NOMO-1 (cell line): ENCODE results near the gene GAL3ST2.
A peak's percentile ranks its signal among the peaks of the same experiment; 100 is the strongest.
"Not testable (repeated sequence)": the region's sequence is repeated elsewhere in the genome, so short reads cannot be mapped to it uniquely, and the experiment has no call there.

Source experiments
- DNase-seq, 2 experiments: peaks; one replicate each; lab custom pipeline; 2025; ENCODE audit not compliant: unreplicated experiment in 2 of 2; lab: John Stamatoyannopoulos, UW

Gene GAL3ST2

DNA sequence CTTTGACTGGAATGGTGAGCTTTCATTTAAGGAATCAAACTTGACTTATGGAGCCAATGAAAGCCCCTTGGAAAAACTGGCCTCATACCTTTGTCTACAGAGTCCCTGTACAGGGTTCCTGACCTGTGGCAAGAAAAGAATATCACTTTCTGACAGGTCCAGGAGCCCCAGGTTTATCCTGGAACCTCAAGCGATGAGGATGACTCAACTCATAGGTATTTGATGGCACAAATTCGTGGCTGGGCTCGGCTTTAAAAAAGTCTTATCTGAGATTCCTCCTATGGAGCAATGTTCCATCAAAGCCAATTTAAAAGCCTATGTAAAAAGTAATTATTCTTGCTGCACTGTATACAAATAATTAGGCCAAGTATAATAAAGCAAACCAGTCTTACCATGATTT, 14.8 kb downstream of the GAL3ST2 start:
- DNase-seq, result not testable (repeated sequence)

DNA sequence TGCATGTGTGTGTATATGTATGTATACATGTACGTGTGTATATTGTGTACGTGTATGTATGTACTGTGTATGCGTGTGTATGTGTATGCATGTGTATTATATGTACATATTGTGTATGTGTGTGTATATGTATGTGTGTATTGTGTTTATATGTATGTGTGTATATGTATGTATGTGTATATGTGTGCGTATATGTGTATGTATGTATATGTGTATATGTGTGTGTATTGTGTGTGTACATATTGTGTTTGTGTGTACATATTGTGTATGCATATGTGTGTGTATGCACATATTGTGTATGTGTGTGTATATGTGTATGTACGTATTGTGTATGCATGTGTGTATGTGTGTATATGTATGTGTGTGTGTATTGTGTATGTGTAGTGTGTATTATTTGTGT, 16.8 kb downstream of the GAL3ST2 start:
- no peak for DNase-seq

DNA sequence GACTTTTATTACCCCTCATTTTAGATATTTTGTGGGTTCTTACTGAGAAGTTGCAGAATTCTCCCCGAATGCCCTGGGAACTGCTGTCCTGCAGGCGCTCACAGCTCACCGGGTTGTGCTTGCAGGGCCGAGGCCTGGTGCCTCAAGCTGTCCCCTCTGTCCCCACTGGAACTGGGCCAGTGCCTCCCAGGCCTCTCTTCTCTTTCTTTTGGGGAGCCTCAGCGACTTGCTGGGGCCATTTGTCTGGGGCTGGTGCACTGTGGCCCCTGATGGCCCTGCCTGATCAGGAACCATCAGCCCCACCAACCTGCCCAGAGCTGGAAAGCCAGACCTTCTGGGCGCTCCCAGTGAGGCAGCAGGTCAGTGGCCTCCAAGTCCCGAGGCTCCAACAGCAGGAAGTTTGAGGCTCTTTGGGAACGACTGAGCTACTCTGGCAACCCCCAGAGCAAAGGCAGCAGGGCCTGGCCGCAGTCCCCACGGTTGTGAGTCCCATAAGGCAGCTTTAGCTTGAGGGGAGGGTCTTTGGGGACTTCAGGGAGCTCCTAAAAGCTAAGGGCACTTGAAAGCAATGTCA, 17.7 kb downstream of the GAL3ST2 start:
- DNase-seq, result no peak

DNA sequence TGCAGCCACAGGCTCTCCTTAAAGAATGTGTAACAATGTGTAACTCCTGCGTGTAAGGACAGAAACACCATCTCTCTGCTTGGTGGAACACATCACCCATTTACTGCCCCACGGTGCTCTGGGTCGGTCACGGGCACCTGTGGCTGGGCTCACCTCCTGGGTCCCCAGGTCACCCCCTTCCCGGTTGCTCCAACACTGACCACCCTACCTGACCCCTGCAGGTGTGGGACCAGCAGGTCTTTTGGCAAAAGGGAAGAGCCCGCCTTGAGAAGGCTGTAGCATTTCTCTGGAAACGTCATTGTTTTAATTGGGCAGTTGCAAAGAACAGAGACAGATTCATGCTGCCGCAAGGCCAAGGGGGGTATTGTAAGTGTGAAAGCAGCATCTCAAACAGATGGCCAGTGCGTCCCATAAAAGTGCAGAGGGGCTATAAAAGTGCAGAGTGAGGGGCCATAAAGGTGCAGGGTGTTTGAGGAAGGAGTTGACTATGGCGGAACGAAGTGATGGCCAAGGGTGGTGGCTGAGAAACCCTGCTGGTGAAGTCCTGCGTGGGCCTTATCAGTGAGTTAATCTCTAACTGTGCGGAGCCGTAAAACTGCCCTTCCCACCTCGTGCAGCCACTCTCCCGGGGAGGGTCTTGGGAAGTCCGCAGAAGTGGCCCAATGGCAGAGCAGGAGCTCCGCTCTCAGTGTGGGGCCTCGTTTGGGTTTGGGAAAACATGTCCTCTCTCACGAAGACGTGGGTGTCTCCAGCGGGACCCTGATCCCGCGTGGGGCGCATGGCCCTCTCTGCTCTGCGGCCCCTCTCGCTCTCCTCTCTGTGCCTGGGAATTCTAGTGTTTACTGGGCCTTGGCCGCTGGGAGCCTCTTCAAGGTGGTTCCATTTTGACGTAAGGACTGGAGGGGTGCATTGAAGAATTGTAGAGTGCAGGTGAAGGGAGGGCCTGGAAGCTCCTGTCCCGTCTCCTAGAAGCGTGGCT, 18.7 kb downstream of the GAL3ST2 start:
- DNase-seq, result no peak

DNA sequence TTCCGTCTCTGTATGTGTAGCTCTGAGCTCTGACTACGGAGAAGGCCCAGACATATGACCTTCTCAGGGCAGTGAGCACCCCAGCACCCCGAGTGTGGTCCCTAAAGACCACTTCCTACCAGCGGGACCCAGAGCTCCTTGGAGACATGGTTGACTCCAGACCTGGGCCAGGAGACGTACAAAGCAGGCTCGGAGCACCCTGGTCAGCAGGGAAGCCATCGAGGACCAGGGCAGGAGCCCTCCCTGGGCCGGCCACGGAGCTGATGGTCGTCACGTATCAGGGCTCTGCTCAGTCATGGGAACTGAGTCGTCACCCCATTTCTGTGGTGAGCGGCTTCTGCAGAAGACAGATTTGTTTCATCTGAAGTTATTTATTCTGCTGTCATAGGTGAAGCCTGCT, 19.6 kb downstream of the GAL3ST2 start:
- DNase-seq, result no peak

DNA sequence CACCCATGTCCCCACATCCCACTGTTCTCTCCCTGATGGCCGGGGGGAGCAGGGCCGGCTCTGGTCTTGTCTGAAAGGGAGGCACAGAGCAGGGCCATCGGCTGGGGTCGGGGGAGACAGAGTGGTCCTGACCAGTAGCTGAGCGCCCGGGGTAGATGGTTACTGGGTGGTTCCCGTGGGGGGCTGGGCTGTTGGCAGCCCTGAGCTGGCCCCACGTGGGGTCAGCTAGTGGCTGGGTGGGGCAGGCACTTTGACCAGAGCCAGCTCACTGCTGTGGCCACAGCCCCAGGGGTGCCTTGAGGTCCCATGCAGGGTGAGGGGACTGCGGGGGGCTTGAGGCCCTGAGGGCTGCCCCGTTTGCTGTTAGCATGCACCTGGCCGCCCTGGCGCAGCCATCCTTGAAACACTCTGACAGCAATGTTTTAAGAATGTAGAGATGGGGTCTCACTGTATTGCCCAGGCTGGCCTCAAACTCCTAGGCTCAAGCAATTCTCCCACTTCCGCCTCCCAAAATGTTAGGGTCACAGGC, 20.1 kb downstream of the GAL3ST2 start:
- DNase-seq, result no peak

DNA sequence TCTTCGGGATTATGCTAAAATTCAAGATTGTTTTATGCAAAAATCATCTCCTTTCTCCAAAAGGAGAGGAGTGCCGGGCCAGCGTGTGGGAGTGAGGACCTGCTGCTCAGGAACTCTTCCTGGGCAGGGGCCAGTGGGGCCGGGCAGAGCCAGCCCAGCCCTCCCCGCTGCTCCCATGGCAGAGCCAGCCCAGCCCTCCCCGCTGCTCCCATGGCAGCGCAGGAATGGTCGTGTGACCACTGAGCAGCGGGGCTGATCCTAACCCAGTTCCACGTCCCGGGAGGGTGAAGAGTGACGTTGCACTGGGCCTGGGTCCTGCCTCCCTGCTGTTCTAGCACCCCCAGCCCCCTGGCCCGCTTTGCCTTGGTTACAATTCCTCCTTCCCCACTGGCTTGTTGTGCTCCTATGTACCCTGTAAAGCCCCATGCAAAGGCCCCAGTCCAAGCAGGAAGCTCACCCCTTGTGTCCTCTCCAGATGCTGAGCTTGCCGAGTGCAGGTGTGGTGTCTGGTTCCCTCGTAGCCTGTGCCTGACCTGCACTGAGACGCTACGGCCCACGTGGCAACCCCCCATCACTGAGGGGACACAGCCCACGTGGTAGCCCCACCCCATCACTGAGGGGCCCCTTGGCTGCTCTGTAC, 20.9 kb downstream of the GAL3ST2 start:
- no peak for DNase-seq

DNA sequence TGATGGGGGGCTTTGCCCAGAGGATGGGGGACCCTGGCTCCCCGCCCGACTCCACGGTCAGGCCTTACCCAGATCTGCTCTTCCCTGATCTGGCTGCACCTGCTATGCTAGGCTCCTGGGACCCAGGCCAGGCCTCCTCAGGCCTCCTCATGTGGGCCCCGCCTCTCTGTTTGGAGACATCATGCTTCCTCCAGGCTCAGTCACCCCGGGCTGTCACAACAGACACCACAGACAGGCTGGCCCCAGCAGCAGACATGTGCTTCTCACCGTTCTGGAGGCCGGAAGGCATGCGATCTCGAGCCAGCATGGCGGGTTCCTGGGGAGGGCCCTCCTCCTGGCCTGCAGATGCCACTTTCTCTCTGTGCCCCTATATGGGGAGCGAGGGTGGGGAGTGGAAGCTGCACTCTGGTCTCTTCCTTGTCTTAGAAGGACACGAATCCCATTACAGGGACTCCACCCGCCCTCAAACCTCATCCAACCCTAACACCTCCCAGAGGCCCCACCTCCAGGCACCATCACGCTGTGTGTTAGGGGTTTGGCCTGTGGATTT, 21.5 kb downstream of the GAL3ST2 start:
- no peak for DNase-seq

DNA sequence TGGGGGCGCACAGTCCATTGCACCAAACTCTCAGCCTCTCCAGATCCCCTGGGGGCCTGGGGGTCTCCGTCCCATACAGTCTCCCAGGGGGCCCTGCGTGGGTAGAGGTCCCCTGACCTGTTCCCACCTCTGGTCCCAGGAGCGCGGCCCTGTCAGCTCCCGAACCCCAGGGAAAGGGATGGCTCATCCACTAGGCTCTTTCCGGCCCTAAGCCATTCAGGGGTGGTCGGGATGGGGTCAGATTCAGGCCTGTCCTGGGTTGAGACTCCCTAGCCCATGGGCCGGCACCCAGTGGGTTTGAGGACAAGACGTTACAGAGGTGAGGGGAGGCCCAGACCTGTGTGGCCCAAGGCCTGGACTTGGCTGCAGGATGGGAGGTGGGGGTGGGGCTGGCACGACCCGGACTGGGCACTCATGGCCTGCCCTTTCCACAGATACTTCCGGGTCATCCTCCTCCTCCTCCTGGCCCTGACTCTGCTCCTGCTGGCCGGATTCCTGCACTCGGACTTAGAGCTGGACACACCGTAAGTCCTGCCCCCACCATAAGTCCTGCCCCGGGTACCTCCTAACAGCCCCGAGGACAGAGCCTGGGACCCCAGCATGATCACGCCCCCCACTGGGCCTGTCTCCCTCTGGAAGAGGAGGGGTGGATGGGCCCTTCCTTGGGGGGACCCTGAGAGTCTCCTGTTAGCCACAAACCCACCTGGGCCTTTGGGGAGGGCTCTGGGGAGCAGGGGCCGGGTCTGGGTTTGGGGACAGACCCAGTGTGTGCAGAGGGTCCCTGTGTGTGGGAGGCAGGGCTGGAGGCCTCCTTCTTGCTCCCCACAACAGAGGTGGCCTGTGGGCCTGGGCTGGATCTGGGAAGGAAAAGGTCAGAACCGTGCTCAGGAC, 22.3 kb downstream of the GAL3ST2 start:
- no peak for DNase-seq

DNA sequence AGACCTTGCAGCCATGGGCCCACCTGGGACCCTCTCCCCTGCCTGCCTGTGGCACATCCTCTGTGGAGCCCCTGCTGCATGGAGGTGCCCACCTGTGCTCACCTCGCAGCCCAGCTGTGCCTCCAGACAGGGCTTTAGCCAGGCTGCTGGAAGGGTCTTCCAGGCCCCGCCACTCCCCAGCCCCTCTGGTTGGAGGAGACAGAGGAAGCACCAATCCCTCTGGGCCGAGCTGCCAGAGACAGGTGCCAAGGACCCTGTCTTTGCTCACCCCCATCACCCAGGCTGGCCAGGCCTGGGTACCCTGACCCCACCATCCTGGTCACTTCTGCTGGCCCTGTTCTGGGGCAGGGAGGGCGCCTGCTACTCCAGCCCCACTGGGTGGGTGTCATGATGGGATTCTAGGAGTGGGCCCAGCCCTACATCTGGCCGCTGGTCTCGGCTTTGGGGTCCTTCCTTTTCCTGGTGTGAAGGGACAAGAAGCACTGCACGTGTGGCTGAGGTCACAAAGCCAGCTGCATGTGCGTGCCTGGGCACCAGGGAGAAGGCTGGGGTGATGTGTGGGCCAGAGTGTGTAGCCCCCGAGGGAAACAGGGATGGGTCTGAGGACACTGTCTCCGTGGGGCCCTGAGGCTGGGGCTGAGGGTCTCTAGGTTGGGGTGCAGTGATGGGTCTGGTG, 23.0 kb downstream of the GAL3ST2 start:
- no peak for DNase-seq

DNA sequence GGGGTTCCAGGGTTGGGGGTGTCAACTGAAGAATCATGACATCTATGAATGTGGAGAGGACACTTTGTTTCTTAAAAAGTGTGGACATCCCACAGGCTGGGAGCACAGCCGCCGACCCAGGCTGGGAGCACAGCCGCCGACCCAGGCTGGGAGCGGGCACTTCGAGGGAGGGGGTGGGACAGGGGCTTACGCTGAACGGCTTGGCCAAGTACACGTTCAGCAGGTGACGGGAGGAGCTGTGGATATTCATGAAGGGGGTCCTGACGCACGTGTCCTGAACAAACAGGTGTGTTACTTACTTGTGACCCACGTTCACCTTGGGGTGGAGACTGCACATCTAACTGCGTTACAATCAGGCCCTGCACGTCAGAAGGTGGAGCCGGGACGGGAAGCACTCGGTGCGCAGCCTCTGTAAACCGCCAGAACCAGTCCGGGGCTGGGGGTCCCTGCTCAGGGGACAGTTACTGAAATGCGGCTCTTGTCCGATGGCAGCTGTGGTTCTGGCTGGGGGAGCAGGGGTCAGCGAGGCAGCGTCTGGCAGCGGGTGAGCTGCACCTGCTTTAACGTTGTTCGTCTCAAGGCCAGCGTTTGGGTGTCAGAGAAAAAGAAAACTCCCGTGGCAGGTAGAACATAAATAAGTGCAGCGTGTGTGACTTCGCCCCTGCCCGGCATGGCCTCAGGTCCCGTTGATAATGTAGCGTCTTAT, 23.7 kb downstream of the GAL3ST2 start:
- DNase-seq, result not testable (repeated sequence)

DNA sequence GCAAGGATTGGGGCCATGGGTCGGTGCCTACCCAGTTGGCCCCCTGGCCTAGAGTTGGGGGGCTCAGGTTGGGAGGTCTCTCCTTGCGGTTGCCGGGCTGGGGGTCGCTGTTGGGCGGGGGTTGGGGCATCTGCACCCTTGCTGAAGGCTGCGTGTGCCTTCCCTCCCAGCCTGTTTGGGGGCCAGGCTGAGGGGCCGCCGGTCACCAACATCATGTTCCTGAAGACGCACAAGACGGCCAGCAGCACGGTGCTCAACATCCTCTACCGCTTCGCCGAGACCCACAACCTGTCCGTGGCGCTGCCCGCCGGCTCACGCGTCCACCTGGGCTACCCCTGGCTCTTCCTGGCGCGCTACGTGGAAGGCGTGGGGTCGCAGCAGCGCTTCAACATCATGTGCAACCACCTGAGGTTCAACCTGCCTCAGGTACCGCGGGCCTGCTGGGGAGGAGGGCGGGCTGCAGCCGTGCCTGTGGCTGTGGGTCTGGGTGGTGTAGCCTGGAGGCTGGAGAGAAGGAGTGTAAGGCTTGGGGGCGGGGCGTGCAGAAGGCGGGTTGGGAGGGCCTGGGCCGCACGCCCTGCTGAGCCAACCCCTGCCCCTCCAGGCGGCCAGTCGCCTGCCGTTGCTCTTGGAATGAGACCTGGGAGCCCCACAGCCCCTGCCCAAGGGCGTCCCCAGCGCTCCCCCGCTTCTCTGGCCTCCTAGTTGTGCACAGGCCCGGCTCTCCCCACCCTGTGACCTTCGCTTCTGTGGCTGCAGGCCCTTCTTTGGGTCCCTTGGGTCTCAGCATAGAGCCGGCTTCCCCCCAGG, 25.2 kb downstream of the GAL3ST2 start:
- DNase-seq, result no peak

DNA sequence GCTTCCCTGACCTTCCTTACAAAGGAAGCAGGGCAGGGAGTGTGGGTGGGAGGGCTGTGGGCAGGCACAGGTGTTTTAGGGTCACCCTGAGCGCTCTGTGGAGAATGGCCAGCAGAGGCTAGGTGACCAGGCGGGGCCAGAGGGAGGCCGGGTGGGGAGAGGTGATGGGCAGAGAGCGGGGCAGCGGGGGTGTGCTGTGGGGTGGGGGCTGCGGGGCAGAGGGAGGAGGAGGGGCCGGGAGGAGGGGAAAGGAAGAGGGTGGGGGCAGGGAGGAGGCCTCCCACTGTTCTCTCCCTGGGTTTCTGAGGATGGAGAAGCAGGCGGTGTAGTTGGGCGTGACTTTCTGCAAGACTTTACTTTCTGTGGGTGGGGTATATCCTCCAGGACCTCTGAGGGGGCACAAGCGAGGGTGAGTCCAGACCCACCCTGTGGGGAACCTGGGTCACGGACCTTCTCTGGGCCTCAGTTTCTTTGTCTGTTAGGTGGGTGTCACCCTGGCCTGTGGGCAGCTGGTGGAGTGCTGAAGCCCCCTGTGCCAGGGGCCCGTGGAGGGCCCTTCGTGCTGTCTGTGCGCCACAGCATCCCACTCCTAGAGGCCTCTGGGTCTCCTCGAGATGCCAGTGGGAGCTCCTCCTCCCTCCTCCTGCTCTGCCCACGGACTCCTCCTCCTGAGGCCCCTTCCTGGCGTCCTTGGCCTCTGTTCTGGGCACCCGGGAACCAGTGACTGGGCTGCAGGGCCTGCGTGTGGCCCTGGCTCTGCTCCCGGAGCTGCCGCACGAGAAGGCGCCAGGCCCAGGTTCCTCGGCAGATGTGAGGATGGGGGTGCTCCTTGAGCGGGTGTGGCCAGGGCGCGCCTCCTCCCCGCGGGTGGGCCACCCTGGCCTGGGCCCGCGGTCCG, 26.0 kb downstream of the GAL3ST2 start:
- no peak for DNase-seq

DNA sequence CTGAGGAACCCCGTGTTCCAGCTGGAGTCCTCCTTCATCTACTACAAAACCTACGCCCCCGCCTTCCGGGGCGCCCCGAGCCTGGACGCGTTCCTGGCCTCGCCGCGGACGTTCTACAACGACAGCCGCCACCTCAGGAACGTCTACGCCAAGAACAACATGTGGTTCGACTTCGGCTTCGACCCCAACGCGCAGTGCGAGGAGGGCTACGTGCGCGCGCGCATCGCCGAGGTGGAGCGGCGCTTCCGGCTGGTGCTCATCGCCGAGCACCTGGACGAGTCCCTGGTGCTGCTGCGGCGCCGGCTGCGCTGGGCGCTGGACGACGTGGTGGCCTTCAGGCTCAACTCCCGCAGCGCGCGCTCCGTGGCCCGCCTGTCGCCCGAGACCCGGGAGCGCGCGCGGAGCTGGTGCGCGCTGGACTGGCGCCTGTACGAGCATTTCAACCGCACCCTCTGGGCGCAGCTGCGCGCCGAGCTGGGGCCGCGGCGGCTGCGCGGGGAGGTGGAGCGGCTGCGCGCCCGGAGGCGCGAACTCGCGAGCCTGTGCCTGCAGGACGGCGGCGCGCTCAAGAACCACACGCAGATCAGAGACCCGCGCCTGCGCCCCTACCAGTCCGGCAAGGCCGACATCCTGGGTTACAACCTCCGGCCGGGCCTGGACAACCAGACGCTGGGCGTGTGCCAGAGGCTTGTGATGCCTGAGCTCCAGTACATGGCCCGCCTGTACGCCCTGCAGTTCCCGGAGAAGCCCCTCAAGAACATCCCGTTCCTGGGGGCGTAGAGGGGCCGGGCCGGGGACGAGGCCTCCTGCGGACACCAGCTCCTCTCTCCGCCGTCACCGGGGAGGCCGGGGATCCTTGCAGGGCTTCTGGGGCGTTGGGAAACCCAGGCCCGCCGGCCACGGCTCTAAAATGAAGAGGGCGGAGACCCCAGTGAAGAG, 27.0 kb downstream of the GAL3ST2 start:
- DNase-seq, result peak; percentile 37 to 47

DNA sequence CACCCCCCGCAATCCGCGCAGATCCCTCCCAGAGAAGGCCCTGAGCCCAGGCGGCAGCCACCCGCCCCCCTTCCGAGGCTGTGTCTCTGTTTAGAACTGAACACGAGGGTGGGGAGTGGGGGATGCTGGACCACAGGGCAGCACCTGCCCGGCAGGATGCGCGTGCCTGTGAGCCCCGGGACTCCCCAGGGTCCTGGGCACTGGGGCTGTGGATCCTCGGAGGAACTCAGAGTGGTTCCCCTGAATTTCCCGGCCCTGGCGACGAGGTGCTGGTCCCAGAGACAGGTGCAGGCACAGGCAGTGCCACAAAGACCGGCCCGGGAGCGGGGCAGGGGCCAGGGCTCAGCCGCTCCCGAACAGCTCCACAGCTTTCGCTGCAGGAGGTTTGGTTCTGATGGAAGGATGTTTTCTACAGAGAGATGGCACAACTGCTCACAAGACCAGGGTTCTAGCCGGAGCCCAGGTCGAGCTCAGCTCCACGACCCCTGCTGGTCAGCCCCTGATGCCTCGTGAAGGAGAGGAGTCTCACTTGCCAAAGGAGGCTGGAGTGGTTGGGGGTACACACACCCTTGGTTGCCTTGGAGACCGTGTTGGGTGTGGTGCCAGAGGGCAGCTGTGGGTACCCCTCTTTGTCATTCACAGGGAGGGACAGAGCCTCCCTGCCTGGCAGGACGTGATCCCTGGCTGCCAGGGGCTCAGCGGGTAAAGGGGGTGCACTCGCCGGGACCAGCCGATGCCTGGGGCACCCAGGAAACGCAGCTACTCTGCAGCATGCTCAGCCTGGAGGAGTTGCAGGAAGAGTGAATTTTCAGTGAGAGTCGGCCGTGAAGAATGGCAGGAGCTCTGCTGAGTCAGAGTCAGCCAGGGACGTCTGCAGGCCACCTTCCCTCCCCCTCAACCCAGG, 28.0 kb downstream of the GAL3ST2 start:
- peak; percentile 42 to 60 for DNase-seq
